Epithelial cell of proximal tubule (primary cell): ENCODE measurements around the gene MAML2. TPM values are rescaled to one million over a fixed set of nuclear protein-coding genes. Genes with fewer than 3 reads are reported as not detected.

Experiments
- DNase-seq: peaks from one replicate; pipeline ENCODE4 v3.0.0-alpha.2; 2011; ENCODE audit warnings: low read depth
- H3K4me3 ChIP-seq: 2 replicates; pipeline ENCODE4 v1.5.1; 2011; ENCODE audit warnings: low read depth, mild to moderate bottlenecking, low read length
- CTCF ChIP-seq: conservative IDR thresholded peaks from 2 replicates; pipeline ENCODE4 v1.5.1; 2012; ENCODE audit warnings: low read depth, mild to moderate bottlenecking, low read length
- total RNA-seq: library from RNA; depleted of rRNA; stranded (reverse); fragments of >200 nt; gene quantifications from 2 replicates; pipeline ENCODE4 v1.2.3, GENCODE V29; 2015

The MAML2 gene
- total RNA-seq, 1 donor from 2014 or later: 5.1 TPM

GRCh38 chr11:96026310-96026709, 316.7 kb downstream of the MAML2 start:
- H3K4me3 ChIP-seq: no peak overlapping the region
- DNase-seq: no peak
- TF ChIP-seq CTCF: no peak

GRCh38 chr11:96024666-96025065, 318.3 kb downstream of the MAML2 start:
- DNase-seq: no peak
- TF ChIP-seq CTCF: no peak
- H3K4me3 ChIP-seq: no peak overlapping the region

- no peak overlapping the region for H3K4me3 ChIP-seq
- no peak for TF ChIP-seq CTCF
- no peak for DNase-seq
These were observed 319.7 kb downstream of the MAML2 start for GRCh38 chr11:96023275-96023674.

GRCh38 chr11:96021901-96022650, 320.9 kb downstream of the MAML2 start:
- no peak for DNase-seq
- H3K4me3 ChIP-seq: no peak overlapping the region
- no peak for TF ChIP-seq CTCF

GRCh38 chr11:96019810-96020747, 322.9 kb downstream of the MAML2 start:
- no peak overlapping the region for H3K4me3 ChIP-seq
- no peak for DNase-seq
- no peak for TF ChIP-seq CTCF

GRCh38 chr11:96019281-96019680, 323.7 kb downstream of the MAML2 start:
- DNase-seq: no peak
- no peak for TF ChIP-seq CTCF
- no peak overlapping the region for H3K4me3 ChIP-seq
